SU-DHL-6 (cell line): ENCODE measurements around the gene BARHL2.

Experiments
- H2AFZ ChIP-seq: fragments of 200-600 bp; sonication (generic); 2 replicates; pipeline ENCODE4 v1.6.1; 2014; ENCODE audit warnings: low read depth, mild to moderate bottlenecking, moderate library complexity, mixed read lengths, antibody characterized with exemption, low read length; ENCODE audit not compliant: severe bottlenecking
- H3F3A ChIP-seq: fragments of 200-600 bp; shearing (Covaris generic); 2 replicates; pipeline ENCODE4 v1.6.0; 2016; ENCODE audit warnings: antibody characterized with exemption, mild to moderate bottlenecking; ENCODE audit not compliant: insufficient read depth
- H3K27ac ChIP-seq: fragments of 200-600 bp; sonication (generic); 2 replicates; pipeline ENCODE4 v1.5.1; 2016; ENCODE audit warnings: low read depth, mild to moderate bottlenecking, low read length, moderate library complexity, mixed read lengths
- H3K27me3 ChIP-seq: fragments of 200-600 bp; sonication (generic), shearing (Covaris generic); 2 replicates; pipeline ENCODE4 v1.6.0; 2014; ENCODE audit warnings: mild to moderate bottlenecking, low read length
- H3K36me3 ChIP-seq: fragments of 200-600 bp; sonication (generic); 2 replicates; pipeline ENCODE4 v1.6.1; 2014; ENCODE audit warnings: mild to moderate bottlenecking, low read length, mixed read lengths
- H3K4me2 ChIP-seq: fragments of 300-600, 200-600 bp; shearing (Covaris generic), sonication (generic); 2 replicates; pipeline ENCODE4 v1.6.0; 2014; ENCODE audit warnings: low read length, low read depth, mild to moderate bottlenecking; ENCODE audit not compliant: poor library complexity, severe bottlenecking
- H3K4me3 ChIP-seq: fragments of 200-600 bp; sonication (generic); 2 replicates; pipeline ENCODE4 v1.5.1; 2014; ENCODE audit warnings: antibody characterized with exemption, low read length, mild to moderate bottlenecking, mixed read lengths; ENCODE audit not compliant: insufficient read depth, poor library complexity, severe bottlenecking
- H3K79me2 ChIP-seq: fragments of 200-600 bp; sonication (generic); 2 replicates; pipeline ENCODE4 v1.6.1; 2014; ENCODE audit warnings: mild to moderate bottlenecking, low read length, moderate library complexity; ENCODE audit not compliant: insufficient read depth
- H3K9ac ChIP-seq: fragments of 200-600 bp; sonication (generic); 2 replicates; pipeline ENCODE4 v1.7.0; 2014; ENCODE audit warnings: mild to moderate bottlenecking, low read length
- H3K9me2 ChIP-seq: fragments of 200-600 bp; sonication (generic); replicated peaks from 2 replicates; pipeline ENCODE4 v1.6.1; 2014; ENCODE audit warnings: low read length; ENCODE audit not compliant: insufficient read depth
- H3K9me3 ChIP-seq: fragments of 200-600 bp; sonication (generic); 2 replicates; pipeline ENCODE4 v1.6.1; 2014; ENCODE audit warnings: low read length, mixed read lengths; ENCODE audit not compliant: insufficient read depth
- H4K20me1 ChIP-seq: fragments of 200-600 bp; sonication (generic); 2 replicates; pipeline ENCODE4 v1.6.1; 2014; ENCODE audit warnings: low read depth, mild to moderate bottlenecking, antibody characterized with exemption, low read length, moderate library complexity, mixed read lengths
- CTCF ChIP-seq: fragments of 200-600 bp; sonication (generic); IDR thresholded peaks from one replicate; pipeline ENCODE4 v1.5.1; 2017; ENCODE audit warnings: antibody characterized with exemption, mild to moderate bottlenecking, low read length, moderate library complexity; ENCODE audit not compliant: insufficient read depth, poor library complexity, severe bottlenecking
- EZH2phosphoT487 ChIP-seq: fragments of 200-600 bp; sonication (generic), shearing (Covaris generic); conservative IDR thresholded peaks from 2 replicates; pipeline ENCODE4 v1.6.1; 2018; ENCODE audit warnings: mild to moderate bottlenecking, antibody characterized with exemption, low read length, moderate library complexity, mixed read lengths

The BARHL2 gene

GRCh38 chr1:90671251-90671650, 45.9 kb downstream of the BARHL2 start:
- Histone ChIP-seq H2AFZ (no peak overlapping the region), H3K27me3 (no peaks in the 10 kb centered on the region), H3K9ac (no peak overlapping the region), H3K9me3 (peaks cover 6% of the 10 kb centered on the region; the same call in 1 of the 2 replicates), H3F3A (no peaks in the 10 kb centered on the region), H4K20me1 (no peaks in the 10 kb centered on the region), H3K9me2 (no peaks in the 10 kb centered on the region), H3K4me2 (no peak overlapping the region), H3K79me2 (no peaks in the 10 kb centered on the region), H3K27ac (no peak overlapping the region), H3K36me3 (no peaks in the 10 kb centered on the region), H3K4me3 (no peak overlapping the region)
- no peak for TF ChIP-seq CTCF
- no peak for TF ChIP-seq EZH2phosphoT487
